Activated CD4-positive, alpha-beta T cell treated with anti-CD3 and anti-CD28 coated beads for 4 hours (primary cell): Measurements from ENCODE around the gene SRCAP.

Experiments
- DNase-seq, 2 donors: peaks; one replicate each; pipeline ENCODE4 v3.0.0-alpha.2; 2020

The SRCAP gene

GRCh38 chr16:30760577-30761426, 61.8 kb downstream of the SRCAP start:
- DNase-seq: no peak

- DNase-seq: peak; percentile 28 to 33
Observed at GRCh38 chr16:30761427-30761927, 62.5 kb downstream of the SRCAP start.

GRCh38 chr16:30761928-30762902, 63.2 kb downstream of the SRCAP start, which contains the start of the genes CFAP119 and RNF40:
CFAP119 (minus strand) TSS chr16:30762062; CDS start chr16:30761748, 314 bp downstream.
RNF40 (plus strand) TSS chr16:30762322; CDS start chr16:30762546, 224 bp downstream.
- DNase-seq: peak; percentile 82 to 83

- DNase-seq: no peak
Observed at GRCh38 chr16:30762991-30763725, 64.2 kb downstream of the SRCAP start.

GRCh38 chr16:30764086-30764485, 65.1 kb downstream of the SRCAP start:
- DNase-seq: no peak

GRCh38 chr16:30764816-30765465, 66.0 kb downstream of the SRCAP start:
- no peak for DNase-seq

- DNase-seq: no peak
Observed at GRCh38 chr16:30766206-30766932, 67.4 kb downstream of the SRCAP start.

GRCh38 chr16:30766933-30767284, 67.9 kb downstream of the SRCAP start:
- no peak for DNase-seq

- no peak for DNase-seq
Observed at GRCh38 chr16:30767767-30768465, 68.9 kb downstream of the SRCAP start.

GRCh38 chr16:30768583-30769181, 69.7 kb downstream of the SRCAP start:
- no peak for DNase-seq

- DNase-seq: no peak
Observed at GRCh38 chr16:30769379-30770089, 70.6 kb downstream of the SRCAP start.

GRCh38 chr16:30771726-30772125, 72.8 kb downstream of the SRCAP start:
- no peak for DNase-seq

GRCh38 chr16:30773826-30774225, 74.9 kb downstream of the SRCAP start:
- DNase-seq: no peak

- DNase-seq: no peak
Observed at GRCh38 chr16:30774367-30775130, 75.6 kb downstream of the SRCAP start.

- no peak for DNase-seq
Observed at GRCh38 chr16:30775131-30775391, 76.1 kb downstream of the SRCAP start.

GRCh38 chr16:30775392-30776188, 76.6 kb downstream of the SRCAP start:
- peak; percentile 53 for DNase-seq

- DNase-seq: no peak
Observed at GRCh38 chr16:30777591-30778297, 78.8 kb downstream of the SRCAP start.
